ENCODE results near the gene SLC44A3.
"Not testable (repeated sequence)": the region's sequence is repeated elsewhere in the genome, so short reads cannot be mapped to it uniquely, and the experiment has no call there.

SLC44A3 gene

DNA sequence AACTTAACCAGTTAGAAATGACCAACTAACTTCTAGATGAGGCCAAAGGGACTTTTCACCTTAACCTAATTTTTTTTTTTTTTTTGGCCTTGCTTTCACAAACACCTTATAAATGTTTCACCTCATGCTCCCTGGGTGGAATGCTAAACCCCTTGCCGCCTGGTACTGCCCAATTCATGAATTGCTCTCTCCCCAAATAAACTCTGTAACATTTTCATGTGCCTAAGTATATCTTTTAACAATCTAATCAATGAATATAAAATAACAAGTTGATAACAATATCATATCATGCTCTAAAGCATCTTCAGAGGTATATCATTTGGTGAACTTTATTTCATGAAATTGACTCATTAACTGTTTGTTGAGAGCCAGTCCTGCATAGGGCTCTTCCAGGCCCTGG is 117.7 kb downstream of the SLC44A3 start:
- DNase-seq, result no peak

DNA sequence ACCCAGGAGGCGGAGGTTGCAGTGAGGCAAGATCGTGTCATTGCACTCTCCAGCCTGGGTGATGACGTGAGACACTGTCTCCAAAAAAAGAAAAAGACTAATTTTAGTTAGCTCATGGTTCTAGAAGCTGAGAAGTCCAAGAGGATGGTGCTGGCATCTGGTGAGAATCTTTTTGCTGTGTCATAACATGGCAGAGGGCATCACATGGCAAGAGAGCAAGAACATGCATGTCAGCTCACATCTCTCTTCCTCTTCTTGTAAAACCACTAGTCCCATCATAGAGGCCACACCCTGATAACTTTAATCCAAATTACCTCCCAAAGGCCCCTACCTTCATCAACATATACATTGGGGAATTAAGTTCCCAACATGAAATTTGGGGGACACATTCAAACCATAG is 120.6 kb downstream of the SLC44A3 start:
- no peak for DNase-seq

DNA sequence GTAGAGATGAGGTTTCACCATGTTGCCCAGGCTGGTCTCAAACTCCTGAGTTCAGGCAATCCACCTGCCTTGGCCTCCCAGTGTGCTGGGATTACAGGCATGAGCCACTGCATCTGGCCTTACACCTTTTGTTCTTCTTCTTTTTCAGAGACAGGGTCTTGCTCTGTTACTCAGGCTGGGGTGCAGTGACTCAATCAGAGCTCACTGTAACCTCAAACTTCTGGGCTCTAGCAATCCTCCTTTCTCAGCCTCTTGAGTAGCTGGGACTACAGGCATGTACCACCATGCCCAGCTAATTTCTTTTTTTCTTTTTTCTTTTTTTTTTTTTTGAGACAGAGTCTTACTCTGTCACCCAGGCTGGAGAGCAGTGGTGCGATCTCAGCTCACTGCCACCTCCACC is 121.3 kb downstream of the SLC44A3 start:
- not testable (repeated sequence) for DNase-seq

DNA sequence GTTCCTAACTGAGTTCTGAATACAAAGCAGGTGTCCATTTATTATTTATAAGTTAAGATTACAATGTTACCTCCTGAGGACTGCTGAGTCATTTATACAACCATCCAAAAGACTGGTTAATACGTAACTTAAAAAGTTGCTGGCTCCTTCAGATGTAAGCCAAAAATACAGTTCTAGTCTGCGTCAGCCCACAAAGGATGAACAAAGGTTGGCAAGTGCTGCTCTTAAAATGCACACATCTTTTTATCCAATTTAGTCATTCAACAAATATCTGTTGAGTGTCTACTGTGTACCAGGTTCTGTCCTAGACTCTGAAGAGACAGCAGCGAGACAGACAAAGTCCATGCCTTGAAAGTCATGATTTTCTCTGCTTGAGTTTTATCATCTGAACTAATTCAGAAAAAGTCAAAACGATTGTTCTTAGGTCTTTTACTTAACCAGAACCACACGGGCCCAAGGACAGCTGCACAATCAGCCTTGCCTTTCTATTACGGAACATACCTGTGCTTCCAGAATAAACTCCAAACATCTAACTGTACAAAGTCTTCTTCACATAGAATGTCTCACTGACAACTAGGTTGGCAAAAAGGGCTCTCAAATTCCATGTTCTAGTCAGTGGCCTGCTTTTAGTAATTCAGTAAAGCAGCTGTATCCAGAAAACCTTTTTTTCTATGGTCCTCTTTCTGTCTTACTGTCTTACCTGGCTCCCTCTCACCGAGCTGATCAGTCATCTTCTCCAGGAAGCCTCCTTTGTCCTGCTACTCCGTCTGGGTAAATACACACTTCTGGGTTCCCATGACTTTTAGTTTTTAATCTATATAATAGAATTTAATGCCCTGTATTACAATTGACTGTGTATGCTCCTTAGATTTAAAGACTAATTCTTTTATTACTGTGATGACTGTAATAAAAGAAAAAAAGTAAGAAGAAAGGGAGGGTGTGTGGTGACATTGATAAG is 122.3 kb downstream of the SLC44A3 start:
- DNase-seq, result no peak

All from RPMI8226 (cell line).